A549 (cell line): ENCODE measurements around the gene RAD50. TPM values are rescaled to one million over a fixed set of nuclear protein-coding genes. Genes with fewer than 3 reads are reported as not detected.

ENCODE experiments used
- ATAC-seq, 2 experiments: fragments of 200-7000 bp in 1 of 2; fragments of >200 bp in 1 of 2; cut with Nextera tagmentation in 1 of 2; cut with Tn5 transposase in 1 of 2; 3 replicates each; pipeline versions ENCODE4 v1.8.0 to v1.9.1; 2018 to 2020; ENCODE audit warnings: mild to moderate bottlenecking in 1 of 2, moderate library complexity in 1 of 2
- CTCF ChIA-PET: fragments of 300-600 bp; sonication (Branson Sonifier 250); formaldehyde crosslinking; extraction: SDS; loops from one replicate; lab custom pipeline; 2021; ENCODE audit warnings: antibody characterized with exemption, inconsistent platforms; lab: Yijun Ruan, JAX
- POLR2A ChIA-PET: fragments of 350-600 bp; formaldehyde crosslinking; extraction: SDS; loops from one replicate; lab custom pipeline; 2021; ENCODE audit warnings: antibody characterized with exemption, inconsistent platforms; lab: Yijun Ruan, JAX
- DNase-seq, 2 experiments: peaks; one replicate each; pipeline versions ENCODE4 v3.0.0 to v3.0.0-alpha.2; 2011 to 2016; ENCODE audit warnings: low read depth in 1 of 2, low spot score in 1 of 2
- FAIRE-seq: peaks from 2 replicates; lab custom pipeline; 2011; peaks lifted over from hg19 to GRCh38; lab: Jason Lieb, UNC
- H3K27ac ChIP-seq, 2 experiments: fragments of >200 bp; sonication (Bioruptor Twin); formaldehyde crosslinking; 3 replicates each; pipeline ENCODE4 v1.5.1; 2016 to 2017
- H3K4me1 ChIP-seq: fragments of >200 bp; sonication (Bioruptor Twin); formaldehyde crosslinking; 3 replicates; pipeline ENCODE4 v1.6.1; 2016
- H3K4me2 ChIP-seq: fragments of >200 bp; sonication (Bioruptor Twin); formaldehyde crosslinking; 3 replicates; pipeline ENCODE4 v1.6.1; 2016
- H3K4me3 ChIP-seq: fragments of >200 bp; sonication (Bioruptor Twin); formaldehyde crosslinking; 3 replicates; pipeline ENCODE4 v1.5.1; 2016
- H3K9me3 ChIP-seq: fragments of >200 bp; sonication (Bioruptor Twin); formaldehyde crosslinking; 3 replicates; pipeline ENCODE4 v1.6.1; 2016
- ATOH8 ChIP-seq: fragments of 250-450 bp; sonication (Bioruptor Pico); IDR thresholded peaks from 2 replicates; pipeline ENCODE4 v1.5.0; 2020; ENCODE audit warnings: low read depth, mild to moderate bottlenecking, moderate library complexity
- BCL3 ChIP-seq: fragments of >200 bp; sonication (Bioruptor Twin); formaldehyde crosslinking; IDR thresholded peaks from 3 replicates; pipeline ENCODE4 v1.6.1; 2016
- CEBPB ChIP-seq, 2 experiments: fragments of >200 bp in 1 of 2; sonication (Bioruptor Twin) in 1 of 2; formaldehyde crosslinking in 1 of 2; IDR thresholded peaks; 2 replicates each; pipeline ENCODE4 v1.6.1; 2012 to 2016
- CHD2 ChIP-seq: fragments of 150-350 bp; IDR thresholded peaks from 2 replicates; pipeline ENCODE4 v1.6.1; 2014; ENCODE audit warnings: low read length; ENCODE audit not compliant: partially characterized antibody
- CHD4 ChIP-seq: fragments of 200-600 bp; sonication (generic); IDR thresholded peaks from 2 replicates; pipeline ENCODE4 v1.6.1; 2016; ENCODE audit warnings: antibody characterized with exemption, mild to moderate bottlenecking, borderline replicate concordance
- EHMT2 ChIP-seq: fragments of 200-600 bp; sonication (generic); IDR thresholded peaks from 2 replicates; pipeline ENCODE4 v1.6.1; 2016; ENCODE audit warnings: antibody characterized with exemption, low read depth, mild to moderate bottlenecking, moderate library complexity
- HDAC2 ChIP-seq: fragments of 200-600 bp; sonication (generic); IDR thresholded peaks from 2 replicates; pipeline ENCODE4 v1.6.1; 2016
- HES2 ChIP-seq: fragments of >200 bp; sonication (Bioruptor Twin); formaldehyde crosslinking; IDR thresholded peaks from 2 replicates; pipeline ENCODE4 v1.6.1; 2016
- HEYL ChIP-seq: fragments of 250-450 bp; sonication (Bioruptor Pico); IDR thresholded peaks from 2 replicates; pipeline ENCODE4 v1.8.0; 2021; ENCODE audit warnings: mild to moderate bottlenecking, moderate library complexity
- HMGXB4 ChIP-seq: fragments of 250-450 bp; sonication (Bioruptor Pico); IDR thresholded peaks from 2 replicates; pipeline ENCODE4 v1.5.0; 2021; ENCODE audit warnings: mild to moderate bottlenecking, moderate library complexity, borderline replicate concordance
- HOXA7 ChIP-seq: fragments of 250-450 bp; sonication (Bioruptor Pico); IDR thresholded peaks from 2 replicates; pipeline ENCODE4 v1.5.0; 2020; ENCODE audit warnings: mild to moderate bottlenecking, moderate library complexity
- MYC ChIP-seq: IDR thresholded peaks from 2 replicates; pipeline ENCODE4 v1.6.1; 2012; ENCODE audit warnings: mild to moderate bottlenecking, inconsistent platforms, low read length, improper control_type of control experiment, borderline replicate concordance
- PHF8 ChIP-seq: fragments of 200-600 bp; sonication (generic); IDR thresholded peaks from 2 replicates; pipeline ENCODE4 v1.6.1; 2016; ENCODE audit warnings: low read depth, mild to moderate bottlenecking, antibody characterized with exemption, moderate library complexity, borderline replicate concordance
- POLR2AphosphoS2 ChIP-seq: conservative IDR thresholded peaks from 2 replicates; pipeline ENCODE4 v1.6.1; 2012; ENCODE audit warnings: low read length, improper control_type of control experiment, inconsistent platforms
- RAD21 ChIP-seq, 2 experiments: fragments of >200 bp in 1 of 2; sonication (Bioruptor Twin) in 1 of 2; formaldehyde crosslinking in 1 of 2; IDR thresholded peaks in 1 of 2; conservative IDR thresholded peaks in 1 of 2; 2 replicates in 1 of 2; 3 replicates in 1 of 2; pipeline ENCODE4 v1.6.1; 2012 to 2018; ENCODE audit warnings: inconsistent platforms in 1 of 2
- RCOR1 ChIP-seq: fragments of 150-350 bp; IDR thresholded peaks from 2 replicates; pipeline ENCODE4 v1.6.1; 2014; ENCODE audit warnings: antibody characterized with exemption, low read length, low read depth
- USF2 ChIP-seq: fragments of 450-650 bp; IDR thresholded peaks from 2 replicates; pipeline ENCODE4 v1.6.1; 2014; ENCODE audit warnings: antibody characterized with exemption
- WGBS: methylation state at CpG from one replicate; pipeline ENCODE4 v1.1.6; 2017; ENCODE audit errors: missing lambda C conversion rate; 5-methylcytosine and 5-hydroxymethylcytosine counted together
- polyA plus RNA-seq, 4 experiments: library from polyadenylated mRNA; depleted of rRNA in 3 of 4; stranded (reverse); fragments of >200 nt; fragmentation: RNase III in 1 of 4; extraction: RNeasy Plus Mini Kit Qiagen cat#74134 plus additional on column Dnase treatment in 1 of 4; gene quantifications; 2 replicates in 3 of 4; 3 replicates in 1 of 4; pipeline ENCODE4 v1.2.3, GENCODE V29; 2011 to 2017

Gene RAD50
- polyA plus RNA-seq, 2 of the 4 experiments (the other 2 are of a cell fraction), result 39.6 to 81.5 TPM

GRCh38 chr5:132646583-132647266, 89.9 kb downstream of the RAD50 start (continued):
- no peak for TF ChIP-seq ATOH8 (CRISPR knock-in tag)
- TF ChIP-seq, all 56 proteins: peak for 0

- FAIRE-seq, result no peak
- TF ChIP-seq HDAC2, result no peak
- no peak for TF ChIP-seq HMGXB4 (CRISPR knock-in tag)
- TF ChIP-seq USF2, result no peak
- TF ChIP-seq POLR2AphosphoS2, result no peak
- TF ChIP-seq HOXA7 (CRISPR knock-in tag), result no peak
- no peak for TF ChIP-seq MYC
- TF ChIP-seq PHF8, result no peak
- TF ChIP-seq EHMT2, result no peak
- no peak for TF ChIP-seq BCL3
- TF ChIP-seq CHD2, result no peak
- TF ChIP-seq RCOR1, result no peak
Observed at GRCh38 chr5:132647473-132647872, 90.7 kb downstream of the RAD50 start.

GRCh38 chr5:132648355-132648754, 91.6 kb downstream of the RAD50 start:
- H3K27ac ChIP-seq, result no peak overlapping the region

More at GRCh38 chr5:132647473-132647872, 90.7 kb downstream of the RAD50 start:
- Histone ChIP-seq H3K27ac (no peak overlapping the region), H3K9me3 (no peaks in the 10 kb centered on the region), H3K4me1 (no peaks in the 10 kb centered on the region), H3K4me2 (no peak overlapping the region), H3K4me3 (no peak overlapping the region)
- ATAC-seq (no peak), DNase-seq (no peak)
- WGBS, result 79% methylated on average over 2 of the region's 2 CpGs
- POLR2A ChIA-PET, result interaction anchor here (0.5 kb wide), 1 partner anchor 23 kb away, joined by 4 read pairs; no protein-coding TSS in a partner anchor
- CTCF ChIA-PET, result interaction anchor here (0.6 to 0.8 kb wide), 2 partner anchors 11 to 107 kb away, joined by 3 to 4 read pairs; partner anchors contain the start of gene IL13

More at GRCh38 chr5:132648355-132648754, 91.6 kb downstream of the RAD50 start:
- H3K9me3 ChIP-seq, result no peaks in the 10 kb centered on the region
- TF ChIP-seq PHF8, result no peak
- TF ChIP-seq CEBPB (IDR thresholded peaks at IDR 0.05), result no peak
- no peak for TF ChIP-seq HEYL (CRISPR knock-in tag)
- no peak for TF ChIP-seq RAD21 (conservative IDR thresholded peaks at IDR 0.05 in 1 of 2, IDR thresholded peaks at IDR 0.05 in 1 of 2)
- no peak for TF ChIP-seq HES2
- no peak for TF ChIP-seq USF2
- no peak for TF ChIP-seq CHD4
- TF ChIP-seq, all 56 proteins: peak for 0
- FAIRE-seq, result no peak
- no peak overlapping the region for H3K4me2 ChIP-seq
- DNase-seq, result no peak
- H3K4me3 ChIP-seq, result no peak overlapping the region
- CTCF ChIA-PET, result no interaction called here
- no peaks in the 10 kb centered on the region for H3K4me1 ChIP-seq
- POLR2A ChIA-PET, result no interaction called here
- 89% methylated on average over 1 of the region's 1 CpG for WGBS
- ATAC-seq, result no peak
